ENCODE results near the gene SPATC1L. TPM values are rescaled to one million over a fixed set of nuclear protein-coding genes. Genes with fewer than 3 reads are reported as not detected.

The SPATC1L gene
- total RNA-seq, 2 donors from 2014 or later: 29.5 to 31.9 TPM

GRCh38 chr21:46121286-46122221 lies 62.7 kb downstream of the SPATC1L start:
- Histone ChIP-seq H3K27ac (ENCODE audit: low read depth, low read length) (no peak overlapping the region), H3K9ac (ENCODE audit: extremely low read depth, low read length, poor library complexity, severe bottlenecking) (no peak overlapping the region), H3K9me3 (ENCODE audit: control insufficient read depth, low read length) (no peaks in the 10 kb centered on the region), H3K36me3 (ENCODE audit: control insufficient read depth, insufficient read depth, low read length) (peaks cover 51% of the 10 kb centered on the region), H3K4me1 (ENCODE audit: control insufficient read depth, insufficient read depth, low read length) (no peaks in the 10 kb centered on the region), H3K27me3 (ENCODE audit: control insufficient read depth, insufficient read depth, low read length, poor library complexity, severe bottlenecking) (no peaks in the 10 kb centered on the region), H3K4me3 (ENCODE audit: low read length) (no peak overlapping the region)
- H3K9me3 Mint-ChIP-seq: no peaks in the 10 kb centered on the region
- WGBS, 2 experiments (ENCODE audit: insufficient coverage in 1 of 2, insufficient read length in 1 of 2): 95% methylated on average over 17 to 29 of the region's 29 CpGs
- TF ChIP-seq, protein P1, sequence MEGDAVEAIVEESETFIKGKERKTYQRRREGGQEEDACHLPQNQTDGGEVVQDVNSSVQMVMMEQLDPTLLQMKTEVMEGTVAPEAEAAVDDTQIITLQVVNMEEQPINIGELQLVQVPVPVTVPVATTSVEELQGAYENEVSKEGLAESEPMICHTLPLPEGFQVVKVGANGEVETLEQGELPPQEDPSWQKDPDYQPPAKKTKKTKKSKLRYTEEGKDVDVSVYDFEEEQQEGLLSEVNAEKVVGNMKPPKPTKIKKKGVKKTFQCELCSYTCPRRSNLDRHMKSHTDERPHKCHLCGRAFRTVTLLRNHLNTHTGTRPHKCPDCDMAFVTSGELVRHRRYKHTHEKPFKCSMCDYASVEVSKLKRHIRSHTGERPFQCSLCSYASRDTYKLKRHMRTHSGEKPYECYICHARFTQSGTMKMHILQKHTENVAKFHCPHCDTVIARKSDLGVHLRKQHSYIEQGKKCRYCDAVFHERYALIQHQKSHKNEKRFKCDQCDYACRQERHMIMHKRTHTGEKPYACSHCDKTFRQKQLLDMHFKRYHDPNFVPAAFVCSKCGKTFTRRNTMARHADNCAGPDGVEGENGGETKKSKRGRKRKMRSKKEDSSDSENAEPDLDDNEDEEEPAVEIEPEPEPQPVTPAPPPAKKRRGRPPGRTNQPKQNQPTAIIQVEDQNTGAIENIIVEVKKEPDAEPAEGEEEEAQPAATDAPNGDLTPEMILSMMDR (conservative IDR thresholded peaks at IDR 0.05): peak; percentile 14
- no peak overlapping the region for H3K27ac Mint-ChIP-seq
- no peak overlapping the region for H3K4me3 Mint-ChIP-seq
- peaks cover 38% of the 10 kb centered on the region for H3K36me3 Mint-ChIP-seq (ENCODE audit: low read depth)
- DNase-seq: peak; percentile 40
- no peaks in the 10 kb centered on the region for H3K27me3 Mint-ChIP-seq (ENCODE audit: insufficient read depth)
- H3K4me1 Mint-ChIP-seq: no peaks in the 10 kb centered on the region

- DNase-seq: peak; percentile 34
- H3K9me3 ChIP-seq (ENCODE audit: control insufficient read depth, low read length): no peaks in the 10 kb centered on the region
- TF ChIP-seq, protein P1 (conservative IDR thresholded peaks at IDR 0.05): no peak
- H3K27me3 ChIP-seq (ENCODE audit: control insufficient read depth, insufficient read depth, low read length, poor library complexity, severe bottlenecking): no peaks in the 10 kb centered on the region
- Mint-ChIP-seq H3K4me1 (no peaks in the 10 kb centered on the region), H3K27me3 (ENCODE audit: insufficient read depth) (no peaks in the 10 kb centered on the region), H3K4me3 (no peak overlapping the region), H3K36me3 (ENCODE audit: low read depth) (peaks cover 37% of the 10 kb centered on the region), H3K9me3 (no peaks in the 10 kb centered on the region), H3K27ac (no peak overlapping the region)
- peaks cover 56% of the 10 kb centered on the region for H3K36me3 ChIP-seq (ENCODE audit: control insufficient read depth, insufficient read depth, low read length)
- no peak overlapping the region for H3K4me3 ChIP-seq (ENCODE audit: low read length)
- no peaks in the 10 kb centered on the region for H3K4me1 ChIP-seq (ENCODE audit: control insufficient read depth, insufficient read depth, low read length)
- H3K9ac ChIP-seq (ENCODE audit: extremely low read depth, low read length, poor library complexity, severe bottlenecking): no peak overlapping the region
- WGBS, 2 experiments (ENCODE audit: insufficient coverage in 1 of 2, insufficient read length in 1 of 2): 94 to 100% methylated on average over 9 to 26 of the region's 26 CpGs
- no peak overlapping the region for H3K27ac ChIP-seq (ENCODE audit: low read depth, low read length)
Observed at GRCh38 chr21:46120301-46121285, 63.7 kb downstream of the SPATC1L start.

DNA sequence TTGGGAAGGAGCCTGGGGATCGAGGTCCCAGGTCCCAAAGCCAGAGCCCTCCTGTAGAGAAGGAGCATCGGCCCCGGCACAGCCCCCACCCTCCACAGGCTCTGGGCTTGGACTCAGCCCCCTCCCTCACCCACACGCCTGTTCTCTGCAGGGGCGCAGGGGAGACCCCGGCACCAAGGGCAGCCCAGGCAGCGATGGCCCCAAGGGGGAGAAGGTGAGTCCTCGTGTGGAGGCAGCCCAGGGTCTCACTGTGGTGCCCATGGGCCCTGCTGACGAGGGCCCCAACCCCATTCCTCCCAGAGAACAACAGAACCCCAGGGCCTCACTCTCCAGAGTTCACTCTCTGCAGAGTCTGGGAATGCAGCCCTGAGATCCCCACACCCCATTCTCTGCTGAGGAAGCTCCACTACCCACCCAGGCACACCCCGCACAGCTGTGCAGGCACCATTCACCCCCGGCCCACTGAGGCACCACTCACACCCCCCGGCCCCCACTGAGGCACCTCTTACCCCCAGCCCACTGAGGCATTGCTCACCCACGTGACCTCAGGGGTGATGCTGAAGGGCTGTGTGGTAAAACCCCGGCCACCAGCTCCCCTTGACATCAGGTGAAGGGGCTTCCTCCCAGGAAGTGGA lies 64.5 kb downstream of the SPATC1L start:
- Mint-ChIP-seq H3K4me3 (no peak overlapping the region), H3K27ac (no peak overlapping the region), H3K9me3 (peaks cover 7% of the 10 kb centered on the region), H3K4me1 (no peaks in the 10 kb centered on the region), H3K36me3 (ENCODE audit: low read depth) (peaks cover 43% of the 10 kb centered on the region), H3K27me3 (ENCODE audit: insufficient read depth) (no peaks in the 10 kb centered on the region)
- peaks cover 4% of the 10 kb centered on the region for H3K9me3 ChIP-seq (ENCODE audit: control insufficient read depth, low read length)
- DNase-seq: peak; percentile 33
- H3K4me3 ChIP-seq (ENCODE audit: low read length): no peak overlapping the region
- TF ChIP-seq, protein P1 (conservative IDR thresholded peaks at IDR 0.05): no peak
- H3K27me3 ChIP-seq (ENCODE audit: control insufficient read depth, insufficient read depth, low read length, poor library complexity, severe bottlenecking): no peaks in the 10 kb centered on the region
- no peak overlapping the region for H3K27ac ChIP-seq (ENCODE audit: low read depth, low read length)
- H3K36me3 ChIP-seq (ENCODE audit: control insufficient read depth, insufficient read depth, low read length): peaks cover 63% of the 10 kb centered on the region
- H3K9ac ChIP-seq (ENCODE audit: extremely low read depth, low read length, poor library complexity, severe bottlenecking): no peak overlapping the region
- no peaks in the 10 kb centered on the region for H3K4me1 ChIP-seq (ENCODE audit: control insufficient read depth, insufficient read depth, low read length)
- WGBS, 2 experiments (ENCODE audit: insufficient coverage in 1 of 2, insufficient read length in 1 of 2): 92 to 93% methylated on average over 6 to 14 of the region's 14 CpGs
